Measurements from ENCODE around the gene ZNF469. TPM values are rescaled to one million over a fixed set of nuclear protein-coding genes. Genes with fewer than 3 reads are reported as not detected.

Gene ZNF469
- polyA plus RNA-seq, 1 donor (not counting 4 experiments of a cell fraction or from before 2014, with no cell fraction given), result not detected

DNA sequence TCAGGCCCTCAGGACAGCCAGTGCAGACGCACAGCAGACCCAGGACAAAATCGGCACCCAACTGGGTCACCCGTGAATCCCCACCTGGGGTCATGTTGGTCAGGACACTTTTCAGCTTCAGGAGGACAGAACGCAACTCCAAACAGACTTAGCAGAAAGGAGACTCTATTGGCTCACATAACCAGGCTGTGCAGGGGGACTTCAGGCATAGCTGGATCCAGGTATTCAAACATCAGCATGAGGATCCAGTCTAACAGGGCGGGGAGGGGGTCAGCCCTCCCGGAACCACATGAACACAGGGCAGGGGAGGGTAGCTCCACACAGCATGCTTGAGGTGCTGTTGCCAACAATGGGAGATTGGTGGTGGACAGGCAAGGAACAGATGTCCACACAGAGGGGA is 22.0 kb downstream of the ZNF469 start:
- no peaks in the 10 kb centered on the region for H4K20me1 ChIP-seq (ENCODE audit: control insufficient read depth, extremely low read depth, insufficient read depth, low read length)

GRCh38 chr16:88405216-88406060 is 22.7 kb downstream of the ZNF469 start:
- Histone ChIP-seq H3K4me3 (ENCODE audit: control insufficient read depth in 2 of 3, extremely low read depth in 1 of 3, insufficient read depth in 2 of 3, low read depth in 1 of 3, low read length in 3 of 3) (no peak overlapping the region), H3K27me3 (ENCODE audit: control insufficient read depth, extremely low read depth, insufficient read depth, low read length) (peaks cover 30% of the 10 kb centered on the region), H2AFZ (ENCODE audit: control insufficient read depth, low read length) (no peak overlapping the region), H4K20me1 (ENCODE audit: control insufficient read depth, extremely low read depth, insufficient read depth, low read length) (no peaks in the 10 kb centered on the region), H3K9ac (ENCODE audit: control insufficient read depth, extremely low read depth, insufficient read depth, low read length) (no peak overlapping the region), H3K27ac (ENCODE audit: control insufficient read depth, insufficient read depth, low read length) (no peak overlapping the region), H3K79me2 (ENCODE audit: control insufficient read depth, insufficient read depth, low read length) (no peaks in the 10 kb centered on the region), H3K9me3 (ENCODE audit: control insufficient read depth, low read depth, low read length) (no peaks in the 10 kb centered on the region), H3K36me3 (ENCODE audit: control insufficient read depth in 2 of 2, extremely low read depth in 1 of 2, insufficient read depth in 2 of 2, low read length in 2 of 2) (no peaks in the 10 kb centered on the region), H3K4me2 (ENCODE audit: control insufficient read depth, extremely low read depth, insufficient read depth, low read depth, low read length) (no peak overlapping the region), H3K4me1 (ENCODE audit: control insufficient read depth, extremely low read depth, insufficient read depth, low read length) (no peaks in the 10 kb centered on the region), H3K9me1 (ENCODE audit: control insufficient read depth, extremely low read depth, insufficient read depth, low read length) (no peaks in the 10 kb centered on the region)
- no peak for DNase-seq (ENCODE audit: low read depth, low spot score)
- no peak for FAIRE-seq
- dilution Hi-C loops (cut with MboI; ENCODE audit: extremely low pct_ligation_motif_present, low sequenced_read_pairs), result no loop called here
- no peak for TF ChIP-seq CTCF (optimal IDR thresholded peaks at IDR 0.05 in 1 of 3, IDR thresholded peaks at IDR 0.05 in 1 of 3, conservative IDR thresholded peaks at IDR 0.05 in 1 of 3; ENCODE audit: extremely low read depth in 1 of 3, insufficient read depth in 2 of 3, low read length in 3 of 3)
- TF ChIP-seq EZH2 (IDR thresholded peaks at IDR 0.05; ENCODE audit: low read length), result no peak

More for the DNA sequence above, 22.0 kb downstream of the ZNF469 start:
- H3K27me3 ChIP-seq (ENCODE audit: control insufficient read depth, extremely low read depth, insufficient read depth, low read length), result peaks cover 30% of the 10 kb centered on the region
- H3K4me2 ChIP-seq (ENCODE audit: control insufficient read depth, extremely low read depth, insufficient read depth, low read depth, low read length), result no peak overlapping the region
- FAIRE-seq, result no peak
- H2AFZ ChIP-seq (ENCODE audit: control insufficient read depth, low read length), result no peak overlapping the region
- H3K36me3 ChIP-seq (ENCODE audit: control insufficient read depth in 2 of 2, extremely low read depth in 1 of 2, insufficient read depth in 2 of 2, low read length in 2 of 2), result no peaks in the 10 kb centered on the region
- dilution Hi-C loops (cut with MboI; ENCODE audit: extremely low pct_ligation_motif_present, low sequenced_read_pairs), result no loop called here
- H3K4me1 ChIP-seq (ENCODE audit: control insufficient read depth, extremely low read depth, insufficient read depth, low read length), result no peaks in the 10 kb centered on the region
- H3K9me1 ChIP-seq (ENCODE audit: control insufficient read depth, extremely low read depth, insufficient read depth, low read length), result no peaks in the 10 kb centered on the region
- no peaks in the 10 kb centered on the region for H3K9me3 ChIP-seq (ENCODE audit: control insufficient read depth, low read depth, low read length)
- no peak overlapping the region for H3K27ac ChIP-seq (ENCODE audit: control insufficient read depth, insufficient read depth, low read length)
- DNase-seq (ENCODE audit: low read depth, low spot score), result no peak
- TF ChIP-seq EZH2 (IDR thresholded peaks at IDR 0.05; ENCODE audit: low read length) (no peak), CTCF (optimal IDR thresholded peaks at IDR 0.05 in 1 of 3, IDR thresholded peaks at IDR 0.05 in 1 of 3, conservative IDR thresholded peaks at IDR 0.05 in 1 of 3; ENCODE audit: extremely low read depth in 1 of 3, insufficient read depth in 2 of 3, low read length in 3 of 3) (no peak)
- H3K9ac ChIP-seq (ENCODE audit: control insufficient read depth, extremely low read depth, insufficient read depth, low read length), result no peak overlapping the region
- no peaks in the 10 kb centered on the region for H3K79me2 ChIP-seq (ENCODE audit: control insufficient read depth, insufficient read depth, low read length)
- H3K4me3 ChIP-seq (ENCODE audit: control insufficient read depth in 2 of 3, extremely low read depth in 1 of 3, insufficient read depth in 2 of 3, low read depth in 1 of 3, low read length in 3 of 3), result no peak overlapping the region
